ENCODE data around the gene ARMC12. TPM values are rescaled to one million over a fixed set of nuclear protein-coding genes. Genes with fewer than 3 reads are reported as not detected.

Gene ARMC12
- total and polyA plus RNA-seq, 2 donors (not counting 3 experiments of a cell fraction or from before 2014, with no cell fraction given), result 0.91 to 1.9 TPM

DNA sequence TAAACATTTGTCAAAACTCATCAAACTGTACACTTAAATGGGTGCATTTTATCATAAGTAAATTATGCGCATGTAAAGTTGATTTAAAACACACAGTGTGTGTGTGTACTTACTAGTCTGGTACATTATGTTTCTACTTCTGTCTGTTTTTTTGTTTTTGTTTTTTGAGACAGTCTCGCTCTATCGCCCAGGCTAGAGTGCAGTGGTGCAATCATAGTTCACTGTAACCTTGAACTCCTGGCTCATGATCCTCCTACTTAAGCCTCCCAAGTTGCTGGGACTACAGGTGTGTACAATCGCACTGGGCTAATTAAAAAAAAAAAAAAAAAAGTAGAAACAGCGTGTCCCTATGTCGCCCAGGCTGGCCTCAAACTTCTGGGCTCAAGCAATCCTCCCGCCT lies 25.1 kb upstream of the ARMC12 start:
- Histone ChIP-seq H3K27me3 (ENCODE audit: control insufficient read depth in 2 of 2, insufficient read depth in 2 of 2, low read length in 2 of 2) (no peaks in the 10 kb centered on the region), H3K36me3 (ENCODE audit: control insufficient read depth in 2 of 2, extremely low read depth in 1 of 2, insufficient read depth in 2 of 2, low read length in 2 of 2) (no peaks in the 10 kb centered on the region), H3K4me2 (ENCODE audit: insufficient read depth, low read length) (no peak overlapping the region), H3K4me1 (ENCODE audit: control insufficient read depth, extremely low read depth, insufficient read depth, low read length) (no peaks in the 10 kb centered on the region), H3K9ac (replicated peaks; ENCODE audit: extremely low read depth, insufficient read depth, low read length) (no peak overlapping the region), H3K4me3 (replicated peaks in 1 of 3; ENCODE audit: insufficient read depth in 1 of 3, low read depth in 1 of 3, low read length in 3 of 3) (no peak overlapping the region), H3K9me1 (replicated peaks; ENCODE audit: control insufficient read depth, extremely low read depth, insufficient read depth, low read length) (no peaks in the 10 kb centered on the region), H3K27ac (ENCODE audit: insufficient read depth, low read depth, low read length) (no peak overlapping the region), H4K20me1 (replicated peaks; ENCODE audit: control insufficient read depth, extremely low read depth, insufficient read depth, low read length) (no peaks in the 10 kb centered on the region), H3K79me2 (ENCODE audit: control insufficient read depth, insufficient read depth, low read length) (no peaks in the 10 kb centered on the region), H3K9me3 (replicated peaks; ENCODE audit: control insufficient read depth, insufficient read depth, low read length) (no peaks in the 10 kb centered on the region), H2AFZ (ENCODE audit: low read depth, low read length) (no peak overlapping the region)
- ChIA-PET POLR2A (no interaction called here), CTCF (interaction anchor here (1.0 to 1.6 kb wide), 3 partner anchors 19 to 159 kb away, joined by 4 to 6 read pairs (median 5); no protein-coding TSS in a partner anchor)
- dilution Hi-C loops (cut with MboI; ENCODE audit: extremely low pct_ligation_motif_present, low sequenced_read_pairs) (no loop called here), intact Hi-C loops (cut with micrococcal nuclease) (no loop called here)
- TF ChIP-seq, protein P1, sequence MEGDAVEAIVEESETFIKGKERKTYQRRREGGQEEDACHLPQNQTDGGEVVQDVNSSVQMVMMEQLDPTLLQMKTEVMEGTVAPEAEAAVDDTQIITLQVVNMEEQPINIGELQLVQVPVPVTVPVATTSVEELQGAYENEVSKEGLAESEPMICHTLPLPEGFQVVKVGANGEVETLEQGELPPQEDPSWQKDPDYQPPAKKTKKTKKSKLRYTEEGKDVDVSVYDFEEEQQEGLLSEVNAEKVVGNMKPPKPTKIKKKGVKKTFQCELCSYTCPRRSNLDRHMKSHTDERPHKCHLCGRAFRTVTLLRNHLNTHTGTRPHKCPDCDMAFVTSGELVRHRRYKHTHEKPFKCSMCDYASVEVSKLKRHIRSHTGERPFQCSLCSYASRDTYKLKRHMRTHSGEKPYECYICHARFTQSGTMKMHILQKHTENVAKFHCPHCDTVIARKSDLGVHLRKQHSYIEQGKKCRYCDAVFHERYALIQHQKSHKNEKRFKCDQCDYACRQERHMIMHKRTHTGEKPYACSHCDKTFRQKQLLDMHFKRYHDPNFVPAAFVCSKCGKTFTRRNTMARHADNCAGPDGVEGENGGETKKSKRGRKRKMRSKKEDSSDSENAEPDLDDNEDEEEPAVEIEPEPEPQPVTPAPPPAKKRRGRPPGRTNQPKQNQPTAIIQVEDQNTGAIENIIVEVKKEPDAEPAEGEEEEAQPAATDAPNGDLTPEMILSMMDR (IDR thresholded peaks at IDR 0.05; ENCODE audit: extremely low read depth in 1 of 2, insufficient read depth in 1 of 2, low read depth in 1 of 2, low read length in 2 of 2), result no peak
- TF ChIP-seq GATA2 (IDR thresholded peaks at IDR 0.05; ENCODE audit: insufficient read depth, insufficient read length, low read depth, low read length) (no peak), POLR2A (IDR thresholded peaks at IDR 0.05; ENCODE audit: low read depth, low read length) (no peak), MYC (IDR thresholded peaks at IDR 0.05; ENCODE audit: low read depth, low read length) (no peak), EZH2 (IDR thresholded peaks at IDR 0.05; ENCODE audit: borderline replicate concordance, low read depth, low read length, severe bottlenecking) (no peak), JUN (IDR thresholded peaks at IDR 0.05; ENCODE audit: borderline replicate concordance, insufficient read depth, insufficient read length, low read depth) (no peak), FOS (IDR thresholded peaks at IDR 0.05; ENCODE audit: borderline replicate concordance, insufficient read depth, low read length) (no peak), POLR2AphosphoS5 (IDR thresholded peaks at IDR 0.05; ENCODE audit: insufficient read depth, low read depth, low read length) (no peak)
- TF ChIP-seq, protein P2, sequence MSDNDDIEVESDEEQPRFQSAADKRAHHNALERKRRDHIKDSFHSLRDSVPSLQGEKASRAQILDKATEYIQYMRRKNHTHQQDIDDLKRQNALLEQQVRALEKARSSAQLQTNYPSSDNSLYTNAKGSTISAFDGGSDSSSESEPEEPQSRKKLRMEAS (IDR thresholded peaks at IDR 0.05; ENCODE audit: insufficient read depth, insufficient read length), result no peak
- DNase-seq (ENCODE audit: low read depth, low spot score) (no peak), FAIRE-seq (no peak)
- no TSS peak for BruUV-seq (replicated peaks)

Data from endothelial cell of umbilical vein (primary cell).